HG02678 (cell line): ENCODE measurements around the gene SLC16A10.
"Not testable (repeated sequence)": the region's sequence is repeated elsewhere in the genome, so short reads cannot be mapped to it uniquely, and the experiment has no call there.

Experiments used
- ATAC-seq: cut with Tn5 transposase; IDR thresholded peaks from one replicate; pipeline ENCODE4 v1.9.1; 2021; ENCODE audit warnings: mild to moderate bottlenecking, moderate library complexity; ENCODE audit not compliant: unreplicated experiment

Gene SLC16A10

GRCh38 chr6:111086685-111087084 is 618 bp upstream of the SLC16A10 start:
- ATAC-seq = no peak

- ATAC-seq = peak; percentile 13
These were observed 766 bp downstream of the SLC16A10 start for GRCh38 chr6:111087871-111088667.

GRCh38 chr6:111088668-111089003 is 1.3 kb downstream of the SLC16A10 start:
- ATAC-seq = no peak

GRCh38 chr6:111090766-111091165 is 3.5 kb downstream of the SLC16A10 start:
- ATAC-seq = no peak

- ATAC-seq = no peak
These were observed 4.7 kb downstream of the SLC16A10 start for GRCh38 chr6:111091987-111092386.

- ATAC-seq = not testable (repeated sequence)
These were observed 8.2 kb downstream of the SLC16A10 start for GRCh38 chr6:111095488-111095887.

GRCh38 chr6:111096246-111096645 is 8.9 kb downstream of the SLC16A10 start:
- ATAC-seq = no peak

- no peak for ATAC-seq
These were observed 11.3 kb downstream of the SLC16A10 start for GRCh38 chr6:111098597-111098996.

- no peak for ATAC-seq
These were observed 14.7 kb downstream of the SLC16A10 start for GRCh38 chr6:111101987-111102386.

- no peak for ATAC-seq
These were observed 18.3 kb downstream of the SLC16A10 start for GRCh38 chr6:111105578-111105977.

GRCh38 chr6:111107589-111107988 is 20.3 kb downstream of the SLC16A10 start:
- ATAC-seq = no peak

- ATAC-seq = no peak
These were observed 22.7 kb downstream of the SLC16A10 start for GRCh38 chr6:111110036-111110435.

- no peak for ATAC-seq
These were observed 26.2 kb downstream of the SLC16A10 start for GRCh38 chr6:111113336-111114086.

- no peak for ATAC-seq
These were observed 26.8 kb downstream of the SLC16A10 start for GRCh38 chr6:111114087-111114443.

- ATAC-seq = no peak
These were observed 27.2 kb downstream of the SLC16A10 start for GRCh38 chr6:111114482-111114881.

GRCh38 chr6:111118826-111119225 is 31.5 kb downstream of the SLC16A10 start:
- ATAC-seq = no peak

GRCh38 chr6:111119571-111120329 is 32.4 kb downstream of the SLC16A10 start:
- ATAC-seq = no peak

- no peak for ATAC-seq
These were observed 34.6 kb downstream of the SLC16A10 start for GRCh38 chr6:111121789-111122350.

- no peak for ATAC-seq
These were observed 35.4 kb downstream of the SLC16A10 start for GRCh38 chr6:111122458-111123286.

- no peak for ATAC-seq
These were observed 37.1 kb downstream of the SLC16A10 start for GRCh38 chr6:111124406-111124805.
